NCI-H2227 (cell line): ENCODE measurements around the gene CCER1.
A peak's percentile ranks its signal among the peaks of the same experiment; 100 is the strongest.

ENCODE experiments used
- DNase-seq: peaks from one replicate; lab custom pipeline; 2025; ENCODE audit not compliant: unreplicated experiment; lab: John Stamatoyannopoulos, UW

The CCER1 gene

DNA sequence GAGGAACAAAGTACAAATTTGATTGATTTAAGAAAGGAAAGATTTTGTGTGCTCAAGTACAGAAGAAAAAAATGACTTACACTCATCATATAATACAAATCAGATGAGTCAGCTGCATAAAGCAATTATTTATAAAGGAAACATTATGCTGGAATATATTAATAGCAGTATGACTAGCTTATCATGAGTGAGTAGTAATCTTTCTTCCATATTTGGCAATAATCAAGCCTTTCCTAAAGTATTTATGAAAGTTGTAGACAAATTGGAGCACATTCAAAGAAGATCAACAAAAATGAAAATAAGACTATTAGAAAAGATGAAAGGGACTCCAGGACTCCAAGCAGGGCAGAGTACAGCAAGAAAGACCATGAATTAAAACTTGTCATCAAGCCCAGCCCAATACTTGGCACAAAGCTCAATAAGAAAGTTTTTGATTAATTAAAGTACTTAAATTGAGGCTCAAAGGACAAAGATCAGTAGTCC, 32.8 kb downstream of the CCER1 start:
- DNase-seq, result no peak

DNA sequence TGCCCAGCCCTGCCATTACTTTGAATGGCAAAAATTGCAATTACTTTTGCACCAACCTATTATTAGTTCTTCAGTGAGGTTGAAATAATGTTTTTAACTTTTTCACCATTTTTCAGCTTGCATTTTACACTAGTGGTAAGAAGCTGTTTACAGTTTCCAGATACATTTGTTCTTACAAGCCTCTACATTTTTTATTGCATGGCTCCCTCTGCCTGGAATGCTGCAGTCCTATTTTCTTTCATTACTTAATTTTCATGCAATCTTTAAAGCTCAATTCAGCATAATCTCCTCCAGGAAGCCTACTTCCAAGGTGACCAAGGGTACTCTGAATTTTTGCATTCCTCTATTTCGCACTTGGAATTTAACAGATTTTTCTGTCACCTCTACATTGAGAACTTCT, 33.4 kb downstream of the CCER1 start:
- DNase-seq, result no peak

DNA sequence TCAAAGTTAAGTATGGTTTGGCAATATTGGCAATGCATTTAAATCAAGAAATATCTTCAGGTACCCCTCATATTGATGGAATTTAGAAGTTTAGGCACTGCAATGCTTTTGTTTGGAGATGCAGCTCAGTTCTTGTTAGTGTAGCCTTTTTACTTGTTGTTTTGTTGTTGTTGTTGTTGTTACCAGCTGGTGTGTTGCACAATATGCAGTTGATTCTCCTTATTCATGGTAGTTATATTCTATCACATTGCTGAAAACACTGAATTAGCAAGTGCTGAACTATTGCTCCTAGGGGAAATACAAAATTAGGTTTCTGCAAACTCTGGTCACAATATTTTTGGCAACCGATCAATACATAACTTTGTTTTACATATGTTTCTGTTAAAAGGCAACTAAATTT, 34.8 kb downstream of the CCER1 start:
- no peak for DNase-seq

DNA sequence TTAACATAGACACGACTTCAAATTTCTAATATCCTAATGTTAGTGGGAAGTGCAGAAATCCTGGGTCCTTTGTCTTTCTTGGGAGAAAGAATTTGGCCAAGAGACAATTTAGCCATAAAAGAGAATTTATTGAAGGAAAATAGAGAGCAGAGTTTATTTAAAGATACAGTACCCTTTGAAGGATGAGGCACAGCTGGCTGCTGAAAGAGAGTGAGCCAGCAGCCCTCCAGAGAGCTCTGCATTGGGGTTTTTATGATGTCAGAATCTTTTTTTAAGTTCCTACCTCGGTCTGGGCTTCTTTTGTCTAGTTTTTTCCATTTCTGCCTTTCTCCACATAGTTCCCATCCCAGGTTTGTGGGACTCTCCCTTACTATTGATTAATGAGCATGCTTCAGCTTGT, 37.5 kb downstream of the CCER1 start:
- DNase-seq, result no peak

DNA sequence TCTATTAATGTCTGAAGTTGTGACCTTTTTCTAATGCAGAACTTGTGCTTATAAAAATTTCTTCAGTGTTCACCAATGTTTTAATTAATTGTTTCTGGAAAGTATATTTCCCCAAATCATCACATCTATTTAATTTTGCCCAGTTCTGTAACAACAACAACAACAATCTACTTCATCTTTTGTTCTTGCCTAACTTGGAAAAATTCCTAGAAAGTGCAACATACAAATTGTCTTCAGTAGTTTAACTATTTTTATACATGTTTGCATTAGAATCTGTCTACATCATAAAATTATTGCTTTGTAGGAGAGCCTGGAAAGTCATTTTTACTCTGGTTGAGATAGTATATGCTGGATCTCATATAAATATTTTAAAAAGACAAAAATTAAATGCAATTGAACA, 38.5 kb downstream of the CCER1 start:
- DNase-seq, result no peak

DNA sequence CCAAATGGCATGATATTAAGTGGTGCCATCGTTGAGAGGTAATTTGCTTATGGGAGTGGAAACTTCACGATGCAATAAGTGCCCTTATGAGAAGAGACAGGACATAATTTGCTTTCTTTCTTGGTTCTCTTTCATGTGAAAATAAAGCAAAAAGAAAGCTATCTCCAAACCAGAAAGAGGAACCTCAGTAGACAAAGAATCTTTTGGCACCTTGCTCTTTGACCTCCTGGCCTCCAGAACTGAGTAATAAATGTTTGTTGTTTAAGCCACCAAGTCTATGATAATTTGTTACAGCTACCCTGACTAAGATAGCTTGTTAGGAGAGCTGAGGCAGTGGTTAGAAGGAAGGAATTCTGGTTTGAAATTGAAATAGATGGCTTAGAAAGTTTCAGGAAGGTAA, 39.6 kb downstream of the CCER1 start:
- DNase-seq, result no peak

DNA sequence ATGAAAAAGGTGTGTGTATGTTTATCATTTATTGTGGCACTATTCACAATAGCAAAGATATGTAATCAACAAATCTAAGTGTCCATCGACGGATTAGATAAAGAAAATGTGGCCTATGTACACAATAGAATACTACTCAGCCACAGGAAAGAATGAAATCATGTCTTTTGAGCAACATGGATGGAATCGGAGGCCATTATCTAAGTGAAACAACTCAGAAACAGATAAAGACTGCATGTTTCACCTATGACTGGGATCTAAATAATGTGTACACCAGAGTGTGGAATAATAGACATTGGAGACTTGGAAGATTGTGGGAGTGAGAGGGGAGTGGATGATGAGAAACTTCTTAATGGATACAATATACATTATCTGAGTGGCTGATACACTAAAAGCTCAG, 44.0 kb downstream of the CCER1 start:
- no peak for DNase-seq

DNA sequence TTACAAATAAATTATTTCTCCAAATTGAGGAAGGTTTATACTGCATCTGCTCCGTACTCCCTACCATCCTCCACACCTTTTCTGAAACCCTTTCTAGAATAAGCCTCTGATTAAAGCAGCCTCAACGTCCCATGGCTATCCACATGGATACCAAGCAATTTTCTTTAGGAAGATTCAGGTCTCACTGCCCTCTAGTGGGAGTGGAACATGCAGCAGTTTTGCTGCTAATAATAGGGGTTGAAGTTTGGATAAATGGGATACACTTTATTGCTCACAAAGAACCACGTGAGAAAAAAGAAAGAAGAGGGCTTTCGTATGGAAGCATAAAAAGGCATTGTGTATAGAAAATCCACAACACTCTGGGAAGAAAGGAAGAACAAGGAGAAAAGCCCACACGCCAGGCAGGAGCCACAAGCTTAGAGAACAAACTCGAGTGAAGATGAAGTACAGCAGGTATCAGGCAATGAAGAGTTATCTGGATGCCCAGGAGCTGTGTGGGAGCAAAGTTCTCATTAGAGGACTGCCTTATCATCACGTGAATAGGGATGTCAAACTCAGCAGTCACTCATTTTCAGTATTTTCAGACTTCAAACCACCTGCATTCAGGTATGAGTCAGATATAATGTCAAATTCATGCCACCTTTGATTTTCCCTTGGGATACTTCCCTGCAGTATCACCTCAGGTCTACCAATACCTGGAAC, 45.8 kb downstream of the CCER1 start:
- peak; percentile 61 for DNase-seq

DNA sequence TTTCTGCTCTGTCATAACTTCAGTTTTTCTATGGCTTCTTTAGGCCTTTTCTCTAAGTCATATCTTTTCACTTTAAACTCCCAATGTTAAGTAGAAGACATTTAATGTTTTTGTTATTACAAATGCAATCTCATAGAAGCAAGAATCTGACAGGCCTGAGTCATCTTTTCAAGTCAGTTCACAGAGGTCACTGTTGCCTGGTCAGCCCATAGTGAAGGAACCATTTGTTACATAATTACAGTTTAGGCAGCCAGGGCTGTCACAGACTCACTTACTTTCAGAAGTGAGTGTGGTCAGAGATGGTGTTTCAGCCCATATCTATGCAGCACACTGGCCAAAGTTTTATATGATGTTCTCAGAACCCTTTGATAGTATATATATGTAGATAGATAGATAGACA, 46.5 kb downstream of the CCER1 start:
- DNase-seq, result peak; percentile 4

DNA sequence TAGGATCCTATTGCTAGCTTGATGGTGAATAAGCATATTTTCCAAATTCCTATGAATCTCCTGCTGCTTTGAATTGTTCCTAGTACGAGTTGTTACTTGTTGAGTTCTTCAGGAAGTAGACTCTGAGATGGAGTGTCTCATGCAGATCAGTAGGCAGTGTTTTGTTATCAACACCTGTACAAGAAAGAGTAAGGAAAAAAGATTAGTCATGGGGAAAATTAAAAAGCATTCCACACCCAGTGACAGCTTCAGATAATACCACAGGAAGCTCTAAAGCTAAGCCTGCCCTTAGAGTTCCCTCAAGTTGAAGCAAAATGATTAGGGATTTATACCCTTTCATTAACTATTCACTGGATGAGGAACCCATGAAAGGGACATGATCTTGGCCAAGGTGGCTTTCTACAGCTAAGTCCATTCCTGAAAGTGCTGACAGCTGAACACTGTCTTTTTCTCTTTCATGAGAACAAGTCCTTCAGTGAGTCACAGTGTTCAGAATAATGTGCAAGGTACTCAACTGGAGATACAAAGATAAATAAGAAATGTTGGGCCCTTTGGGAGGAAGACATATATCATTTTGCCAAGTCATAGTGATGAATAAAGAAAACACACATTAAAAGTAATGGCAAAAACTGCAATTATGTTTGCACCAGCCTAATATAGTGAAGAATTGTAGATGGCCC, 49.1 kb downstream of the CCER1 start:
- DNase-seq, result no peak

DNA sequence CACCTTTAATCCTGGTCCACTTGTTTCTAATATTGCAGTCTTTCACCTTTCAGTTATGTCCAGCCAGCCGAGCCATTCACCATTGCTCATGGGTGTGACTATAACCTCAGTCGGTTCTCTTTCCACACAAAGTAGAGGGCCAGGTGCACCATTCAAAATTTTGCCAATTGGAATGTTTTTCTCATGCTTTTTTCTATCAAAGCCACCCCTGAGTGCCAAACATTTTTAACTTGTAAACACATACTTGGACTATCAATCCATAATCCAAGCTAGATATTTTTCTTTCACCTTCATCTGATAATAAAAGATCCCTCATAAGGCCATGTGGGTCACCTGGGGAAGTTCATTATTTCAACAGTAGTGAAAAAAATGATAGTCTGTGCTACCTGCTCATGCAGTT, 52.4 kb downstream of the CCER1 start:
- DNase-seq, result no peak
